Nephron progenitor cell (in vitro differentiated cells): ENCODE measurements around the gene IFITM1.
A peak's percentile ranks its signal among the peaks of the same experiment; 100 is the strongest.
"Not testable (repeated sequence)": the region's sequence is repeated elsewhere in the genome, so short reads cannot be mapped to it uniquely, and the experiment has no call there.

Source experiments
- DNase-seq: peaks from one replicate; pipeline ENCODE4 v3.0.0; 2021
- H3K27ac Mint-ChIP-seq: 2 replicates; pipeline ENCODE4 v1.8.0; 2021; ENCODE audit warnings: mild to moderate bottlenecking, moderate library complexity, mixed read lengths
- H3K27me3 Mint-ChIP-seq: 2 replicates; pipeline ENCODE4 v1.8.0; 2021; ENCODE audit warnings: mild to moderate bottlenecking, low read depth, mixed read lengths; ENCODE audit not compliant: poor library complexity
- H3K36me3 Mint-ChIP-seq: 2 replicates; pipeline ENCODE4 v1.8.0; 2021; ENCODE audit warnings: low read depth, mixed read lengths
- H3K4me1 Mint-ChIP-seq: 2 replicates; pipeline ENCODE4 v1.8.0; 2021; ENCODE audit warnings: mixed read lengths
- H3K4me3 Mint-ChIP-seq: 2 replicates; pipeline ENCODE4 v1.8.0; 2021; ENCODE audit warnings: mild to moderate bottlenecking, moderate library complexity, mixed read lengths
- H3K9me3 Mint-ChIP-seq: 2 replicates; pipeline ENCODE4 v1.8.0; 2021; ENCODE audit warnings: mild to moderate bottlenecking, moderate library complexity, mixed read lengths
- TF ChIP-seq, protein P1 (sequence below): fragments of 200-600 bp; sonication (generic); IDR thresholded peaks from 2 replicates; pipeline ENCODE4 v1.5.0; 2021; ENCODE audit warnings: antibody characterized with exemption

Gene IFITM1

DNA sequence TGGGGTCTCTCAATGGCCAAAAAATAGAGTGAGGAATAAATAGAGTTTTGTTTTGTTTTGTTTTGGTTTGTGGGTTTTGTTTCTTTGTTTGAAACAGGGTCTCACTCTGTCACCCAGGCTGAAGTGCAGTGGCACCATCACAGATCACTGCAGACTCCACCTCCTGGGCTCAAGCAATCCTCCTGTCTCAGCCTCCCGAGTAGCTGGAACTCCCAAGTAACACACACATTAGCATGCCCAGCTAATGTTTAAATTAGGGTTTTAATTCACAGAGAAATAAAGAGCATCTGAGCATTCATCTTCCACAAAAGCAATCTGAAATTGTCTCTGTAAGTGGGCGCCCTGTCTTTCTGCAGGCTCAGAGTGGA, 16.0 kb downstream of the IFITM1 start:
- Mint-ChIP-seq H3K4me3 (no peak overlapping the region), H3K27me3 (no peaks in the 10 kb centered on the region), H3K36me3 (peaks cover 4% of the 10 kb centered on the region), H3K4me1 (peaks cover 71% of the 10 kb centered on the region), H3K27ac (no peak overlapping the region), H3K9me3 (peaks cover 41% of the 10 kb centered on the region)
- TF ChIP-seq, protein P1, sequence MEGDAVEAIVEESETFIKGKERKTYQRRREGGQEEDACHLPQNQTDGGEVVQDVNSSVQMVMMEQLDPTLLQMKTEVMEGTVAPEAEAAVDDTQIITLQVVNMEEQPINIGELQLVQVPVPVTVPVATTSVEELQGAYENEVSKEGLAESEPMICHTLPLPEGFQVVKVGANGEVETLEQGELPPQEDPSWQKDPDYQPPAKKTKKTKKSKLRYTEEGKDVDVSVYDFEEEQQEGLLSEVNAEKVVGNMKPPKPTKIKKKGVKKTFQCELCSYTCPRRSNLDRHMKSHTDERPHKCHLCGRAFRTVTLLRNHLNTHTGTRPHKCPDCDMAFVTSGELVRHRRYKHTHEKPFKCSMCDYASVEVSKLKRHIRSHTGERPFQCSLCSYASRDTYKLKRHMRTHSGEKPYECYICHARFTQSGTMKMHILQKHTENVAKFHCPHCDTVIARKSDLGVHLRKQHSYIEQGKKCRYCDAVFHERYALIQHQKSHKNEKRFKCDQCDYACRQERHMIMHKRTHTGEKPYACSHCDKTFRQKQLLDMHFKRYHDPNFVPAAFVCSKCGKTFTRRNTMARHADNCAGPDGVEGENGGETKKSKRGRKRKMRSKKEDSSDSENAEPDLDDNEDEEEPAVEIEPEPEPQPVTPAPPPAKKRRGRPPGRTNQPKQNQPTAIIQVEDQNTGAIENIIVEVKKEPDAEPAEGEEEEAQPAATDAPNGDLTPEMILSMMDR, result no peak
- no peak for DNase-seq

DNA sequence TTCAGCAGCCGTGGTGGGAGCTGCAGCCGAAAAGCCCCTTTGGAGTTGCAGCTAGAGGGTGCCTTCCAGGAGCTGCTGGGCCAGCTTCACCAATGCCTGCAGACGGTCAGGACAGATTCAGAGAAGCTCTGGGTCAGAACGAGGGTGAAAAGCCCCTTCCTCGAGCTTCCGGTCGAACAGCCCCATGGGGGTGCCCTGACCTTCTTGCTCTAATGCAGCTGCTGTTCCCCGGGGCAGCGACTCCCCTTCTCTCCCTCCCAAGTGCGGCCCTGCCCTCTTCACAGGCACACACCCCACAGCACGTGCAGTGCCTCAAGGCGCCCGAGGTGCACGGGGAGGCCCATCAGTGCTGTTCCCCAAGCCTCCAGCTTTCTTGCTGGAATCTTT, 16.5 kb downstream of the IFITM1 start:
- TF ChIP-seq, protein P1, result no peak
- peaks cover 41% of the 10 kb centered on the region for H3K9me3 Mint-ChIP-seq
- no peak for DNase-seq
- H3K27me3 Mint-ChIP-seq, result no peaks in the 10 kb centered on the region
- no peak overlapping the region for H3K27ac Mint-ChIP-seq
- H3K36me3 Mint-ChIP-seq, result peaks cover 4% of the 10 kb centered on the region
- no peak overlapping the region for H3K4me3 Mint-ChIP-seq
- peaks cover 71% of the 10 kb centered on the region for H3K4me1 Mint-ChIP-seq

DNA sequence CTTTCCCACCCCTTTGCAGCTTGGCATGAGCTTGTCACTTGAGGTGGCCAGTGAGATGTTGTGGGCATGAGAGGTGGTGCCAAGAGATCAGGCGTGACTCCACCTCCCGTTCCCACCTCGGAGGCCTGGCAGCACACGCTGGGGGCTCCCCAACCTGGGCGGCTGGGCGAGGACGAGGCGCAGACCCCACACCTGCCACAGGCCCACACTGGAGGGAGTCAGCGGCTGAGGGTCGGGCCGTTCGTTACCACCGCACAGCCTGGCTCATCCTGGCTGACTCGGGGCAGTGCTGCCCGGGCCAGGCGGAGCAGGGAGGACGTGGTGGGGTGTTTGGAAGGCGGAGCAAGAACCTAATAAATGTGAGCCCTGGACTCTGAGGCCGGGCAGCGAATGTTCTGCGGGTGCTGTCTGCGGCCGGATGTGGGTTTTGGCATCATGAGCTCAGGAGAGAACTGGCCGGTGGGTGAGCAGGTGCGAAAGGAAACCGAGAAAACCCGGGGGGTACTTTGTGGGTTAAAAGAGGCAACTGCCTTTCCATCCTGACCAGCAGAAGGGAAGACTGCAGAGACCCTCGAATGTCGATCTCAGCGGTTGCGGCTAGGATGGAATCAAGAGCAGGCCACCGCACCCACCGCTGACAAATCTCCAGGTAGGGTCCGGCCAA, 17.0 kb downstream of the IFITM1 start:
- H3K27me3 Mint-ChIP-seq, result no peaks in the 10 kb centered on the region
- H3K9me3 Mint-ChIP-seq, result peaks cover 41% of the 10 kb centered on the region
- TF ChIP-seq, protein P1, result no peak
- peaks cover 71% of the 10 kb centered on the region for H3K4me1 Mint-ChIP-seq
- H3K27ac Mint-ChIP-seq, result no peak overlapping the region
- H3K36me3 Mint-ChIP-seq, result peaks cover 4% of the 10 kb centered on the region
- H3K4me3 Mint-ChIP-seq, result no peak overlapping the region
- no peak for DNase-seq

DNA sequence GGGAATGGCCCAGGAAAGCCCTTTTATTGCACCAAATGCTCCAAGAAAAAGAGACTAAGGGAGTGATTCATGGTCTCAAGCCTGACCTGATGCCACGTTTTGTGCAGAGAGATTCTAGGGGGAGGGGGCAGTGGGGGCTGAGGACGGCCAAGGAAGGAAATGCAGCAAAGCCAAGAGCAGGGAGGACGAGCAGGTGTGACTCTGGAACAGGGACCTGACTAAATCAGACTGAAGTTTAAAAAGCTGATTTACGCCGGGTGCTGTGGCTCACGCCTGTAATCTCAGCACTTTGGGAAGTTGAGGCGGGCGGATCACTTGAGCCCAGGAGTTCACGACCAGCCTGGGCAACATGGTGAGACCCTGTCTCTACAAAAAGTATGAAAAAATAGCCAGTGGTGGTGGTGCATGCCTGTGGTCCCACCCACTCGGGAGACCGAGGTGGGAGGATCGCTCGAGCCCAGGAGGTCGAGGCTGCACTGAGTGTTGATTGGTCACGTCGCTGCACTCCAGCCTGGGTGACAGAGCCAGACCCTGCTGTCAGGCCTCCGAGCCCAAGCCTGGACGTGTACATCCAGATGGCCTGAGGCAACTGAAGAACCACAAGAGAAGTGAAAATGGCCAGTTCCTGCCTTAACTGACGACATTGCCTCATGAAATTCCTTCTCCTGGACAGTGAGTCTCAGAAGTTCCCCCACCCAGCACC, 17.7 kb downstream of the IFITM1 start:
- peaks cover 71% of the 10 kb centered on the region for H3K4me1 Mint-ChIP-seq
- TF ChIP-seq, protein P1, result no peak
- no peaks in the 10 kb centered on the region for H3K27me3 Mint-ChIP-seq
- peaks cover 4% of the 10 kb centered on the region for H3K36me3 Mint-ChIP-seq
- H3K27ac Mint-ChIP-seq, result peak overlapping the region; percentile 29
- no peak for DNase-seq
- H3K4me3 Mint-ChIP-seq, result no peak overlapping the region
- H3K9me3 Mint-ChIP-seq, result peaks cover 41% of the 10 kb centered on the region

DNA sequence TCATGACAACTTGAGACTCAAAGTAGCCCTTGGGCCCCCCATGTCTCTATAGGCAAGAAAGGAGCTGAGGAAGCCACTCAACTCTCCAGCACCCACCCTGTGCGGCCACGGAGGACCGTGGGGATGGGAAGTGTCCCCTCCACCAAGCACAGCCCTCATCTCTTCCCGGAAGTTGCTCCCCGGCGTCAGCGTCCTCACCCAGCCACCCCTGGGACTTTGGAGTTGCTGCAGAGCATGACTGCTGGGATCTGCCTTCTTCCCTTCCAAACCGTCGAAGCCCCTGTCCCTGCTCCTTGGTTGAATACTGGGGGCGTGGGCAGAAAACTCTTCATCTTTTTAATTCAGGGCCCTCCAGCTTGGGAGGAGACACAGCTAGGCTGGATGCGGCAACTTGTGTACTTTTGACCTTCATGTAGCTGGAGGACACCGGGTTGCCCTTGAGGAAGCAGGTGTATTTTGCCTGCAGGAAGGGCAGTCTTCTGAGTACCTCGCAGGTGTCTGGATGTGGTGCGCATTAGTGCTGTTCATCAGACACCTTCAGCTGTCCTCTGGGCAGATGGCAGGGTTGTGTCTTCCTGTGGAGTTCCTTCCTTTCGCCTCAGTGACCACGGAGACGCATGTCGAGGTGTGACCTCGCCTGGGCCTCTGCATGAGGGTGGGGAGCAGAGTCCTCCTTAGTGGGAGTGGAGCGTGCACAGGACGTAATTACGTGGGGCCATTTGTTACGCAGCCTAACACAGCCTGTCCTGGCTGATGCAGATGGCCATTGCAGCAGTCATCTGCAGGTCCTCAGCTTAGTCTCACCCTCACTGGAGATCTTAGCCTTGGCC, 19.0 kb downstream of the IFITM1 start:
- no peak for DNase-seq
- Mint-ChIP-seq H3K4me1 (peaks cover 67% of the 10 kb centered on the region), H3K4me3 (no peak overlapping the region), H3K9me3 (peaks cover 41% of the 10 kb centered on the region), H3K36me3 (peaks cover 4% of the 10 kb centered on the region), H3K27me3 (no peaks in the 10 kb centered on the region), H3K27ac (no peak overlapping the region)
- TF ChIP-seq, protein P1, result no peak

DNA sequence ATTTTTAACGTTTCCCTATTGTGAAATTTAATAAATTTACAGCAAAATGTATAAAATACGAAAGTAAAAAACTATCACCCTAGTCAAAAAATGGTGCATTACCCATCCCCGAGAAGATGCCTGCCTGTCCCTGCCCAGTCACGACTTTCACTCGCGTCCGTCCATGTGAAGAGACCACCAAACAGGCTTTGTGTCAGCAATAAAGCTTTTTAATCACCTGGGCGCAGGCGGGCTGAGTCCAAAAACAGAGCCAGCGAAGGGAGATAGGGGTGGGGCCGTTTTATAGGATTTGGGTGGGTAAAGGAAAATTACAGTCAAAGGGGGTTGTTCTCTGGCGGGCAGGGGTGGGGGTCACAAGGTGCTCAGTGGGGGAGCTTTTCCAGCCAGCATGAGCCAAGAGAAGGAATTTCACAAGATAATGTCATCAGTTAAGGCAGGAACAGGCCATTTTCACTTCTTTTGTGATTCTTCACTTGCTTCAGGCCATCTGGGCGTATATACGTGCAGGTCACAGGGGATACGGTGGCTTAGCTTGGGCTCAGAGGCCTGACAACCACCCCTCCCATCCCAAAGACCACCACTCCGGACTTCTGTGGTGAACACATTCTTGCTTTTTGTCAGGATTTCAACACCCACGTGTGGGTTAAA, 19.9 kb downstream of the IFITM1 start:
- H3K27me3 Mint-ChIP-seq, H3K36me3 Mint-ChIP-seq, DNase-seq: not testable (repeated sequence)
- Mint-ChIP-seq H3K4me1 (peaks cover 63% of the 10 kb centered on the region), H3K9me3 (peaks cover 43% of the 10 kb centered on the region), H3K27ac (peak overlapping the region; percentile 86), H3K4me3 (peak overlapping the region; percentile 70)
